SK-N-SH treated with all-trans-retinoic acid at 6 μM for 48 hours (cell line): ENCODE results near the gene PSMB11.

Experiments
- ARNTL ChIP-seq: fragments of 450-650 bp; formaldehyde crosslinking; IDR thresholded peaks from 2 replicates; pipeline ENCODE4 v1.5.0; 2020; ENCODE audit warnings: low read depth, mild to moderate bottlenecking, moderate library complexity, borderline replicate concordance
- CSRNP3 ChIP-seq: fragments of 250-450 bp; sonication (Bioruptor Pico); IDR thresholded peaks from 2 replicates; pipeline ENCODE4 v1.5.1; 2021; ENCODE audit warnings: mild to moderate bottlenecking, moderate library complexity
- ESRRG ChIP-seq: fragments of 250-450 bp; sonication (Bioruptor Pico); IDR thresholded peaks from 2 replicates; pipeline ENCODE4 v1.6.1; 2021; ENCODE audit warnings: mild to moderate bottlenecking
- OSR1 ChIP-seq: fragments of 250-450 bp; sonication (Bioruptor Pico); IDR thresholded peaks from 2 replicates; pipeline ENCODE4 v1.8.0; 2022; ENCODE audit warnings: moderate library complexity, mild to moderate bottlenecking, inconsistent platforms
- POU6F1 ChIP-seq: fragments of 250-450 bp; sonication (Bioruptor Pico); IDR thresholded peaks from 2 replicates; pipeline ENCODE4 v1.8.0; 2021; ENCODE audit warnings: low read depth, mild to moderate bottlenecking, moderate library complexity, borderline replicate concordance
- SNAI2 ChIP-seq: fragments of 250-450 bp; sonication (Bioruptor Pico); IDR thresholded peaks from 2 replicates; pipeline ENCODE4 v1.5.0; 2020; ENCODE audit warnings: mild to moderate bottlenecking, moderate library complexity
- TSHZ2 ChIP-seq: fragments of 250-450 bp; sonication (Bioruptor Pico); IDR thresholded peaks from 2 replicates; pipeline ENCODE4 v1.5.0; 2020; ENCODE audit warnings: mild to moderate bottlenecking, moderate library complexity
- ZC3H10 ChIP-seq: fragments of 250-450 bp; sonication (Bioruptor Pico); IDR thresholded peaks from 2 replicates; pipeline ENCODE4 v1.5.1; 2021; ENCODE audit warnings: mild to moderate bottlenecking, moderate library complexity
- ZFP3 ChIP-seq: fragments of 250-450 bp; sonication (Bioruptor Pico); IDR thresholded peaks from 2 replicates; pipeline ENCODE4 v1.5.0; 2020; ENCODE audit warnings: mild to moderate bottlenecking, moderate library complexity
- ZNF70 ChIP-seq: fragments of 450-650 bp; formaldehyde crosslinking; IDR thresholded peaks from 2 replicates; pipeline ENCODE4 v1.5.0; 2020; ENCODE audit warnings: mild to moderate bottlenecking, moderate library complexity

GRCh38 chr14:23034498-23035302, 7.3 kb upstream of the PSMB11 start, which contains the start of gene PSMB5:
- TF ChIP-seq ZNF70 (CRISPR knock-in tag) (no peak), ARNTL (CRISPR knock-in tag) (no peak), OSR1 (CRISPR knock-in tag) (no peak), ZFP3 (no peak), ZC3H10 (CRISPR knock-in tag) (no peak), POU6F1 (CRISPR knock-in tag) (no peak), SNAI2 (CRISPR knock-in tag) (no peak), ESRRG (CRISPR knock-in tag) (no peak), CSRNP3 (CRISPR knock-in tag) (no peak), TSHZ2 (CRISPR knock-in tag) (no peak)
